Keratinocyte (primary cell): ENCODE measurements around the gene GRM2. TPM values are rescaled to one million over a fixed set of nuclear protein-coding genes. Genes with fewer than 3 reads are reported as not detected.

Experiments used
- DNase-seq: peaks from one replicate; pipeline ENCODE4 v3.0.0-alpha.2; 2011; ENCODE audit warnings: low read depth, missing footprints, low spot score
- FAIRE-seq: peaks from 2 replicates; lab custom pipeline; 2011; peaks lifted over from hg19 to GRCh38; lab: Jason Lieb, UNC
- H2AFZ ChIP-seq: 2 replicates; pipeline ENCODE4 v1.6.0; 2012; ENCODE audit warnings: low read length, control low read depth, inconsistent platforms; ENCODE audit not compliant: control insufficient read depth
- H3K27ac ChIP-seq: 2 replicates; pipeline ENCODE4 v1.5.1; 2011; ENCODE audit warnings: low read length; ENCODE audit not compliant: control insufficient read depth, insufficient read depth
- H3K27me3 ChIP-seq: 3 replicates; pipeline ENCODE4 v1.6.0; 2011; ENCODE audit warnings: low read length; ENCODE audit not compliant: control insufficient read depth, insufficient read depth; ENCODE audit errors: extremely low read depth
- H3K36me3 ChIP-seq, 2 experiments: 2 replicates in 1 of 2; 3 replicates in 1 of 2; pipeline ENCODE4 v1.5.1; 2011; ENCODE audit warnings: low read length in 2 of 2, mild to moderate bottlenecking in 1 of 2; ENCODE audit not compliant: control insufficient read depth in 2 of 2, insufficient read depth in 2 of 2; ENCODE audit errors: extremely low read depth in 1 of 2
- H3K4me1 ChIP-seq: 3 replicates; pipeline ENCODE4 v1.5.1; 2011; ENCODE audit warnings: low read length; ENCODE audit not compliant: control insufficient read depth, insufficient read depth; ENCODE audit errors: extremely low read depth
- H3K4me2 ChIP-seq: 3 replicates; pipeline ENCODE4 v1.6.0; 2011; ENCODE audit warnings: low read depth, low read length; ENCODE audit not compliant: control insufficient read depth, insufficient read depth; ENCODE audit errors: extremely low read depth
- H3K4me3 ChIP-seq, 3 experiments: fragments of 200-600 bp in 1 of 3; sonication (generic) in 1 of 3; 2 replicates in 2 of 3; 3 replicates in 1 of 3; pipeline ENCODE4 v1.5.1; 2011 to 2016; ENCODE audit warnings: low read length in 3 of 3, mild to moderate bottlenecking in 3 of 3, control low read depth in 2 of 3, inconsistent platforms in 1 of 3, low read depth in 1 of 3, mixed read lengths in 1 of 3, mixed run types in 1 of 3, moderate library complexity in 1 of 3; ENCODE audit not compliant: control insufficient read depth in 2 of 3, insufficient read depth in 2 of 3; ENCODE audit errors: extremely low read depth in 1 of 3
- H3K79me2 ChIP-seq: 2 replicates; pipeline ENCODE4 v1.6.0; 2012; ENCODE audit warnings: low read length; ENCODE audit not compliant: control insufficient read depth, insufficient read depth
- H3K9ac ChIP-seq: 3 replicates; pipeline ENCODE4 v1.6.0; 2011; ENCODE audit warnings: low read length; ENCODE audit not compliant: control insufficient read depth, insufficient read depth; ENCODE audit errors: extremely low read depth
- H3K9me1 ChIP-seq: 3 replicates; pipeline ENCODE4 v1.6.0; 2011; ENCODE audit warnings: low read length; ENCODE audit not compliant: control insufficient read depth, insufficient read depth; ENCODE audit errors: extremely low read depth
- H3K9me3 ChIP-seq: 2 replicates; pipeline ENCODE4 v1.5.1; 2012; ENCODE audit warnings: low read depth, low read length; ENCODE audit not compliant: control insufficient read depth
- H4K20me1 ChIP-seq: 3 replicates; pipeline ENCODE4 v1.6.0; 2011; ENCODE audit warnings: low read length; ENCODE audit not compliant: control insufficient read depth, insufficient read depth; ENCODE audit errors: extremely low read depth
- CTCF ChIP-seq, 3 experiments: IDR thresholded peaks in 1 of 3; conservative IDR thresholded peaks in 1 of 3; optimal IDR thresholded peaks in 1 of 3; 2 replicates in 2 of 3; 3 replicates in 1 of 3; pipeline versions ENCODE3 to v1.5.1; 2011; ENCODE audit warnings: low read length in 3 of 3, mild to moderate bottlenecking in 3 of 3, moderate library complexity in 2 of 3, control low read depth in 1 of 3, inconsistent platforms in 1 of 3; ENCODE audit not compliant: insufficient read depth in 2 of 3; ENCODE audit errors: extremely low read depth in 1 of 3
- EZH2 ChIP-seq: IDR thresholded peaks from one replicate; pipeline ENCODE4 v1.6.1; 2012; ENCODE audit warnings: inconsistent platforms, mild to moderate bottlenecking, low read length, moderate library complexity
- dilution Hi-C: fragments of 300-500 bp; cut with MboI; formaldehyde crosslinking; loops from one replicate; pipeline ENCODE4 v1.7.0; 2020; ENCODE audit warnings: low sequenced_read_pairs; ENCODE audit not compliant: extremely low pct_ligation_motif_present
- polyA plus RNA-seq, 5 experiments: library from polyadenylated mRNA; depleted of rRNA in 3 of 5; stranded (reverse) in 3 of 5; stranded (forward) in 1 of 5; unstranded in 1 of 5; fragments of >200 nt; gene quantifications; 1 replicate in 1 of 5; 2 replicates in 3 of 5; 3 replicates in 1 of 5; pipeline versions ENCODE4 v1.2.1 to v1.2.3, GENCODE V29; 2011 to 2012; ENCODE audit warnings: missing spikeins in 2 of 5, low read depth in 1 of 5, low replicate concordance in 1 of 5

Gene GRM2
- polyA plus RNA-seq, 1 donor (not counting 4 experiments of a cell fraction or from before 2014, with no cell fraction given), result 0.07 TPM

GRCh38 chr3:51679777-51680176 lies 27.1 kb upstream of the GRM2 start:
- no peak overlapping the region for H2AFZ ChIP-seq
- DNase-seq (no peak), FAIRE-seq (no peak)
- peaks cover 6% of the 10 kb centered on the region for H3K9me1 ChIP-seq
- no peaks in the 10 kb centered on the region for H3K9me3 ChIP-seq
- H3K9ac ChIP-seq, result no peak overlapping the region
- no peak overlapping the region for H3K4me3 ChIP-seq
- no peak for TF ChIP-seq EZH2
- no peak for TF ChIP-seq CTCF (optimal IDR thresholded peaks at IDR 0.05 in 1 of 3, IDR thresholded peaks at IDR 0.05 in 1 of 3, conservative IDR thresholded peaks at IDR 0.05 in 1 of 3; ENCODE audit: extremely low read depth in 1 of 3, insufficient read depth in 2 of 3, low read length in 3 of 3)
- dilution Hi-C loops, result no loop called here
- H3K4me2 ChIP-seq, result no peak overlapping the region
- H3K27ac ChIP-seq, result no peak overlapping the region
- peaks cover 12% of the 10 kb centered on the region for H3K79me2 ChIP-seq
- H3K36me3 ChIP-seq, result peaks cover 11 to 27% of the 10 kb centered on the region in 2 experiments
- H3K4me1 ChIP-seq, result peaks cover 42% of the 10 kb centered on the region
- H4K20me1 ChIP-seq, result no peaks in the 10 kb centered on the region
- H3K27me3 ChIP-seq, result no peaks in the 10 kb centered on the region

GRCh38 chr3:51680196-51680595 lies 26.7 kb upstream of the GRM2 start:
- peaks cover 12% of the 10 kb centered on the region for H3K79me2 ChIP-seq
- TF ChIP-seq EZH2 (no peak), CTCF (optimal IDR thresholded peaks at IDR 0.05 in 1 of 3, IDR thresholded peaks at IDR 0.05 in 1 of 3, conservative IDR thresholded peaks at IDR 0.05 in 1 of 3; ENCODE audit: extremely low read depth in 1 of 3, insufficient read depth in 2 of 3, low read length in 3 of 3) (no peak)
- DNase-seq (no peak), FAIRE-seq (no peak)
- no peaks in the 10 kb centered on the region for H4K20me1 ChIP-seq
- dilution Hi-C loops, result no loop called here
- H3K4me3 ChIP-seq, result no peak overlapping the region
- peaks cover 4% of the 10 kb centered on the region for H3K9me1 ChIP-seq
- H3K4me1 ChIP-seq, result peaks cover 38% of the 10 kb centered on the region
- H2AFZ ChIP-seq, result no peak overlapping the region
- no peak overlapping the region for H3K9ac ChIP-seq
- no peak overlapping the region for H3K27ac ChIP-seq
- H3K27me3 ChIP-seq, result no peaks in the 10 kb centered on the region
- H3K36me3 ChIP-seq, result peaks cover 13 to 30% of the 10 kb centered on the region in 2 experiments
- no peaks in the 10 kb centered on the region for H3K9me3 ChIP-seq
- no peak overlapping the region for H3K4me2 ChIP-seq
